Activated B cell treated with CpG ODN at 0.5 μM for 24 hours (primary cell): Measurements from ENCODE around the gene TAS1R2. TPM values are rescaled to one million over a fixed set of nuclear protein-coding genes. Genes with fewer than 3 reads are reported as not detected.
"Not testable (repeated sequence)": the region's sequence is repeated elsewhere in the genome, so short reads cannot be mapped to it uniquely, and the experiment has no call there.

Experiments used
- ATAC-seq: fragments of 200-7000 bp; cut with Tn5 transposase; one replicate; pipeline ENCODE4 v1.10.0; 2021; ENCODE audit warnings: low read depth, mild to moderate bottlenecking, moderate library complexity
- CTCF ChIA-PET: fragments of 350-600 bp; sonication (Branson Sonifier 250); formaldehyde crosslinking; loops from one replicate; lab custom pipeline; 2021; ENCODE audit warnings: antibody characterized with exemption; lab: Charles Lee
- POLR2A ChIA-PET: fragments of 350-600 bp; sonication (Branson Sonifier 250); formaldehyde crosslinking; loops from one replicate; lab custom pipeline; 2021; ENCODE audit warnings: antibody characterized with exemption; lab: Charles Lee
- DNase-seq: peaks from one replicate; pipeline ENCODE4 v3.0.0; 2022
- H3K27ac Mint-ChIP-seq: one replicate; pipeline ENCODE4 v1.8.0; 2020; ENCODE audit warnings: mixed read lengths
- H3K27me3 Mint-ChIP-seq: one replicate; pipeline ENCODE4 v1.8.0; 2021; ENCODE audit warnings: mixed read lengths
- H3K36me3 Mint-ChIP-seq: one replicate; pipeline ENCODE4 v1.8.0; 2021; ENCODE audit warnings: low read depth, mixed read lengths
- H3K4me1 Mint-ChIP-seq: one replicate; pipeline ENCODE4 v1.8.0; 2021; ENCODE audit warnings: mixed read lengths
- H3K4me3 Mint-ChIP-seq: one replicate; pipeline ENCODE4 v1.8.0; 2020; ENCODE audit warnings: mild to moderate bottlenecking, mixed read lengths
- H3K9me3 Mint-ChIP-seq: one replicate; pipeline ENCODE4 v1.8.0; 2020; ENCODE audit warnings: mixed read lengths
- intact Hi-C: fragments of 100-400 bp; cut with micrococcal nuclease; formaldehyde crosslinking; loops from one replicate; pipeline ENCODE4 v1.15.1; 2024
- total RNA-seq: library from RNA; stranded (reverse); gene quantifications from 2 replicates; pipeline ENCODE4 v1.2.3, GENCODE V29; 2022
- TF ChIP-seq, protein P1 (sequence below): fragments of 200-600 bp; IDR thresholded peaks from one replicate; pipeline ENCODE4 v1.8.0; 2022; ENCODE audit warnings: antibody characterized with exemption, mild to moderate bottlenecking

The TAS1R2 gene
- total RNA-seq, 1 donor from 2014 or later: not detected

DNA sequence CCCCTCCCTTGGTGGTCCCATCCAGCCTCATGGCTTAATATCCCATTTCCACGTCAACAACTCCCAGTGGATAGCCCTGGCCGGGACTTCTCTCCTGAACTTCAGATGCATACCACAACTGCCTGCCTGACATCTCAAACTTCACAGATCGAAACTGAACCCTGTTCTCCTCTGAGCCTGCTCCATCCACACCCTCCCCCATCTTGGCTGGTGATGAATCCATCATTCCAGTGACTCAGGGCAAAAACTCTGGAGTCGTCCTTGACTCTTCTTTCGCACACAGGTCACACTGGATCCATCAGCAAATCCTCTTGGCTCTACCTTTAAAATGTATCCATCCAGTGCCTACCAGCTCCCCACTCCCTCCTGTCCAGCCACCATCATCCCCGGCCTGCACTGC is 3.9 kb downstream of the TAS1R2 start:
- Mint-ChIP-seq H3K27ac (no peak overlapping the region), H3K9me3 (no peaks in the 10 kb centered on the region), H3K4me1 (no peaks in the 10 kb centered on the region), H3K4me3 (no peak overlapping the region), H3K36me3 (no peaks in the 10 kb centered on the region), H3K27me3 (no peaks in the 10 kb centered on the region)
- ChIA-PET POLR2A (no interaction called here), CTCF (no interaction called here)
- no peak for ATAC-seq
- DNase-seq: no peak
- intact Hi-C loops: no loop called here
- TF ChIP-seq, protein P1, sequence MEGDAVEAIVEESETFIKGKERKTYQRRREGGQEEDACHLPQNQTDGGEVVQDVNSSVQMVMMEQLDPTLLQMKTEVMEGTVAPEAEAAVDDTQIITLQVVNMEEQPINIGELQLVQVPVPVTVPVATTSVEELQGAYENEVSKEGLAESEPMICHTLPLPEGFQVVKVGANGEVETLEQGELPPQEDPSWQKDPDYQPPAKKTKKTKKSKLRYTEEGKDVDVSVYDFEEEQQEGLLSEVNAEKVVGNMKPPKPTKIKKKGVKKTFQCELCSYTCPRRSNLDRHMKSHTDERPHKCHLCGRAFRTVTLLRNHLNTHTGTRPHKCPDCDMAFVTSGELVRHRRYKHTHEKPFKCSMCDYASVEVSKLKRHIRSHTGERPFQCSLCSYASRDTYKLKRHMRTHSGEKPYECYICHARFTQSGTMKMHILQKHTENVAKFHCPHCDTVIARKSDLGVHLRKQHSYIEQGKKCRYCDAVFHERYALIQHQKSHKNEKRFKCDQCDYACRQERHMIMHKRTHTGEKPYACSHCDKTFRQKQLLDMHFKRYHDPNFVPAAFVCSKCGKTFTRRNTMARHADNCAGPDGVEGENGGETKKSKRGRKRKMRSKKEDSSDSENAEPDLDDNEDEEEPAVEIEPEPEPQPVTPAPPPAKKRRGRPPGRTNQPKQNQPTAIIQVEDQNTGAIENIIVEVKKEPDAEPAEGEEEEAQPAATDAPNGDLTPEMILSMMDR: no peak

DNA sequence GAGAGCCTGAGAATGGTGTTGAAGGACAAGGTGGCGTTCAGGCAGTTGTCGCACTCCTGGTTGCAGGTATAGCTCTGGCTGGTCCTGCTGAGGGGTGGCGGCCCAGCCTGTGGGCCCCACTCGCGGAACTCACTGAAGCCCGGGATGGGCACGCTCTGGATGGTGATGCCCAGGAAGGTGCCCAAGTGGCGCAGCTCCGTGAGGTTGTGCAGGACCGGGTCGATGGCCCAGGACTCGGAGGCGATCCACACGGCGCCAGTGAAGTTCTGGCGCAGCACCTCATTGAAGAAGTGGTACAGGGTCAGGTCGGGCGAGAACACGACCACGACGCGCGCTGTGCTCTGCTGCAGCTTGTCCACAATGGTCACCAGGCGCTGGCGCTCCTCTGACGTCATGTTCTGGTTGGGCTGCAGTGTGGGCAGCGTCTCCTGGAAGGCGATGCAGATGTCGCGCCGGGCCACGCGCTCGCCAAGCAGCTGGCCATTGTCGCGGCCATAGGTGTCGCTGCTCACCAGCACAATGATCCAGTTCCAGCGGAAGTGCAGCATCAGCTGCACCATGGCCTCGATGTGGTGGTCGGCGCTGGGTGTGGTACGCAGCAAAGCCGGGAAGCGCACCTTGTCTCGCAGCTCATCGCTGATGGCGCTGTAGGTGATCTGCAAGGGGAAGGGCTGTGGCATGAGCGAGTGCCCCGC is 5.0 kb downstream of the TAS1R2 start:
- ATAC-seq: no peak

DNA sequence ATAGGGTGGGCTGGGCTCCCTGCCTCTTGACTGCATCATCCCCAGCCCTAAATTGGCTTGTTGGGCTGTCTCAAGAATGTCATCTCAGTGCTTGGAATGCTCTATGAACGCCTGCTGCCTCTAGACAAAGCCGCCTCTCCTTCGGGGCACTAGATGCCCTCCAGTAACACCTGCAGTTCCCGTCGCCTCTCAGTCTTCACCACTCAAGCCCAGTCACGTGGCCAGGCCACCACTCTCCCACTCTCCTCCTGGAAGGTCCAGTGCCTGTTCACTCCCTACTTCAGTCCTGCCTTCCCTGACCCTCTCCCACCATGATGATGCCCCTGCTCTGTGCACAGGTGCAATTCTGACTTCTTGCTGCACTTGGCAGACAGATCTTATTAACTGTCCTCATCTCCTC is 7.0 kb downstream of the TAS1R2 start:
- no peak for DNase-seq
- H3K36me3 Mint-ChIP-seq: no peaks in the 10 kb centered on the region
- no peaks in the 10 kb centered on the region for H3K4me1 Mint-ChIP-seq
- H3K27me3 Mint-ChIP-seq: no peaks in the 10 kb centered on the region
- TF ChIP-seq, protein P1: no peak
- ATAC-seq: no peak
- H3K9me3 Mint-ChIP-seq: peaks cover 2% of the 10 kb centered on the region
- intact Hi-C loops: no loop called here
- ChIA-PET CTCF (no interaction called here), POLR2A (no interaction called here)
- H3K4me3 Mint-ChIP-seq: no peak overlapping the region
- no peak overlapping the region for H3K27ac Mint-ChIP-seq

More for the DNA sequence above, 5.0 kb downstream of the TAS1R2 start:
- intact Hi-C loops: no loop called here
- CTCF ChIA-PET: no interaction called here
- TF ChIP-seq, protein P1: no peak
- no peak overlapping the region for H3K4me3 Mint-ChIP-seq
- POLR2A ChIA-PET: no interaction called here
- no peaks in the 10 kb centered on the region for H3K4me1 Mint-ChIP-seq
- H3K27me3 Mint-ChIP-seq: no peaks in the 10 kb centered on the region
- no peak overlapping the region for H3K27ac Mint-ChIP-seq
- no peaks in the 10 kb centered on the region for H3K9me3 Mint-ChIP-seq
- DNase-seq: no peak
- H3K36me3 Mint-ChIP-seq: no peaks in the 10 kb centered on the region

DNA sequence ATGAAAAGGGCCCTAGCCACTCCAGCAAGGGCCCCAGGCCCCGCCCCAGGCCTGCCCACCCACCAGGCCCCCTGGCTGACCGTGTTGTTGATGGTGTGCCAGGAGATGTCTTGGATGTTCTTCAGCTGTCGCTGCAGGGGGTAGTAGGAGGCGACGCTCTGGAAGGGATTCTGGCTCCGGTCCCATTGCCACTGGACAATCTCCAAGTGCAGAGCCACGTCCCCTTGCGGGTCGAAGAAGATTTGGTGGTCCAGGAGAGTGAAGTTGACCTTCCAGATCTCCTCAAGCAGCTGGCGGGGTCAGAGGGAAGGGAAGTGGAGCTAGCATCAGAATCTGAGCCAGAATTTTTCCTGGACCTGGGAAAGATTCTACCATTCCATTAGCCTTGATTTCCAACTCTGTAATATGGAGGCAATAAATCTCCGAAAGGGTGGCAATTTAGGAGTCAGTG is 10.2 kb downstream of the TAS1R2 start:
- peaks cover 3% of the 10 kb centered on the region for H3K9me3 Mint-ChIP-seq
- no peak overlapping the region for H3K27ac Mint-ChIP-seq
- TF ChIP-seq, protein P1: no peak
- no peaks in the 10 kb centered on the region for H3K4me1 Mint-ChIP-seq
- H3K27me3 Mint-ChIP-seq: no peaks in the 10 kb centered on the region
- DNase-seq (no peak), ATAC-seq (no peak)
- ChIA-PET POLR2A (no interaction called here), CTCF (no interaction called here)
- H3K36me3 Mint-ChIP-seq: no peaks in the 10 kb centered on the region
- no peak overlapping the region for H3K4me3 Mint-ChIP-seq
- intact Hi-C loops: no loop called here

DNA sequence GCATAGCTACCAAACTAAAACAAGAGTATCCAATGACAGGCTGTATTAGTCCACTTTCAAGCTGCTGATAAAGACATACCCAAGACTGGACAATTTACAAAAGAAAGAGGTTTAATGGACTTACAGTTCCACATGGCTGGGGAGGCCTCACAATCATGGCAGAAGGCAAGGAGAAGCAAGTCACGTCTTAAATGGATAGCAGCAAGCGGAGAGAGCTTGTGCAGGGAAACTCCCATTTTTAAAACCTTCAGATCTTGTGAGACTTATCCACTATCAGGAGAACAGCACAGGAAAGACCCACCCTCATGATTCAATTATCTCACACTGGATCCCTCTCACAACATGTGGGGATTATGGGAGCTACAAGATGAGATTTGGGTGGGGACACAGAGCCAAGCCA is 11.7 kb downstream of the TAS1R2 start:
- DNase-seq, intact Hi-C loops, H3K27me3 Mint-ChIP-seq, H3K4me1 Mint-ChIP-seq, H3K4me3 Mint-ChIP-seq, H3K27ac Mint-ChIP-seq, H3K9me3 Mint-ChIP-seq, H3K36me3 Mint-ChIP-seq, ATAC-seq, CTCF ChIA-PET, POLR2A ChIA-PET: not testable (repeated sequence)

DNA sequence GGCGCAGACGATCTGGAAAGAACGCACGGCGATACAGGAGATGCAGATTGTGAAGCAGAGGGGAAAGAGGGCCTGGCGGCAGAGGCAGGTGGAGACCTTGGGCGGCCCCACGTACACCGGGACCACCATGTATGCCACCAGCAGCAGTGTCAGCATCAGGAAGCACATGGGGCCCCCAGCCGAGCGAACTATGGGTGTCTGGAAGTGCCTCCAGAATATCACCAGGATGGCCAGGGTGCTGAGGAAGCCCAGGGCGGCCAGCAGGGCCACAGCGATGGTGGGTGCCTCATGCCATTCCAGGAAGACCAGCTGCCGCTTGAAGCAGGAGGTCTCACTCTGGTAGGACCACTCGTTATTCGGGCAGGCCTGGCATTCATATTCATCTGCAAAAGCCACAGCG is 19.3 kb downstream of the TAS1R2 start:
- DNase-seq (no peak), ATAC-seq (no peak)
- H3K4me3 Mint-ChIP-seq: no peak overlapping the region
- POLR2A ChIA-PET: no interaction called here
- intact Hi-C loops: no loop called here
- no peak overlapping the region for H3K27ac Mint-ChIP-seq
- peaks cover 11% of the 10 kb centered on the region for H3K27me3 Mint-ChIP-seq
- TF ChIP-seq, protein P1: no peak
- CTCF ChIA-PET: no interaction called here
- H3K9me3 Mint-ChIP-seq: peaks cover 2% of the 10 kb centered on the region
- H3K36me3 Mint-ChIP-seq: no peaks in the 10 kb centered on the region
- no peaks in the 10 kb centered on the region for H3K4me1 Mint-ChIP-seq
